ENCODE data around the gene COBL. TPM values are rescaled to one million over a fixed set of nuclear protein-coding genes. Genes with fewer than 3 reads are reported as not detected.

The COBL gene
- total RNA-seq, 4 donors from 2014 or later, result 17.2 to 59.7 (median 31.0) TPM

- Histone ChIP-seq H3K4me3 (no peak overlapping the region), H3K36me3 (no peaks in the 10 kb centered on the region), H3K27ac (no peak overlapping the region), H3K4me1 (peaks cover 0 to 6% (median 0%) of the 10 kb centered on the region in 3 donors), H3K9me3 (no peaks in the 10 kb centered on the region), H3K27me3 (no peaks in the 10 kb centered on the region)
- WGBS, 2 donors (ENCODE audit: low coverage in 1 of 2), result 82 to 86% methylated on average over 8 of the region's 8 CpGs
- ATAC-seq, result no peak
- TF ChIP-seq POLR2A (IDR thresholded peaks at IDR 0.05) (no peak), EP300 (IDR thresholded peaks at IDR 0.05) (no peak), CTCF (IDR thresholded peaks at IDR 0.05) (no peak), POLR2AphosphoS5 (IDR thresholded peaks at IDR 0.05) (no peak)
These were observed 262.4 kb downstream of the COBL start for GRCh38 chr7:51054231-51054630.

- no peak overlapping the region for H3K4me3 ChIP-seq
- H3K9me3 ChIP-seq, result no peaks in the 10 kb centered on the region
- H3K36me3 ChIP-seq, result no peaks in the 10 kb centered on the region
- H3K27me3 ChIP-seq, result no peaks in the 10 kb centered on the region
- ATAC-seq, result no peak
- TF ChIP-seq POLR2A (IDR thresholded peaks at IDR 0.05) (no peak), POLR2AphosphoS5 (IDR thresholded peaks at IDR 0.05) (no peak), EP300 (IDR thresholded peaks at IDR 0.05) (no peak), CTCF (IDR thresholded peaks at IDR 0.05) (no peak)
- WGBS, 2 donors (ENCODE audit: low coverage in 1 of 2), result 85 to 96% methylated on average over 3 to 11 of the region's 14 CpGs
- peaks cover 0 to 6% (median 0%) of the 10 kb centered on the region in 3 donors for H3K4me1 ChIP-seq
- H3K27ac ChIP-seq, result no peak overlapping the region
These were observed 263.3 kb downstream of the COBL start for GRCh38 chr7:51053160-51053925.

DNA sequence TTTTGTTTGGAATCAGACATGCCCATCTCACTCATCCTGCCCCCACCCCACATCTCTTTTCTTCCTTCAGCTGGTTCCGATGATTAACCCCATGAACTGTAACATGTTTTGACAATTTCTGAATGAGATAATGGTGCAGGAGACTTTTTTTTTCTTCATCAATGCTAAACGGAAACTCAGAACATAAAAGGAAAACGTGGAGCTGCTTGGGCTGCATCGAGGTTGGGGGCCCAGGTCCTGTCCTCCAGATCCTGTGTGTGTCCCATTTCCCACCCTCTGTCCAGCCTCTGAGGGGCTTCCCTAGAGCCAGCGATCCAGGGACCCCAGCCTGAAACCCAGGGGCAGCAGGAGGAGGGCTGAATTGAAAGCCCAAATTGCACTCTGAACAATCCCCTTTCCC lies 270.1 kb downstream of the COBL start:
- Histone ChIP-seq H3K4me1 (peaks cover 0 to 12% (median 0%) of the 10 kb centered on the region in 3 donors), H3K36me3 (peaks cover 0 to 10% of the 10 kb centered on the region in 2 donors), H3K9me3 (no peaks in the 10 kb centered on the region), H3K4me3 (no peak overlapping the region), H3K27ac (no peak overlapping the region), H3K27me3 (no peaks in the 10 kb centered on the region)
- no peak for ATAC-seq
- WGBS, 2 donors (ENCODE audit: low coverage in 1 of 2), result 51 to 76% methylated on average over 2 to 5 of the region's 5 CpGs
- TF ChIP-seq POLR2A (IDR thresholded peaks at IDR 0.05) (no peak), EP300 (IDR thresholded peaks at IDR 0.05) (no peak), POLR2AphosphoS5 (IDR thresholded peaks at IDR 0.05) (no peak), CTCF (IDR thresholded peaks at IDR 0.05) (no peak)

- H3K4me1 ChIP-seq, result peaks cover 0 to 12% (median 0%) of the 10 kb centered on the region in 3 donors
- 87 to 100% methylated on average over 1 to 3 of the region's 4 CpGs for WGBS, 2 donors (ENCODE audit: low coverage in 1 of 2)
- no peaks in the 10 kb centered on the region for H3K9me3 ChIP-seq
- no peaks in the 10 kb centered on the region for H3K27me3 ChIP-seq
- H3K4me3 ChIP-seq, result no peak overlapping the region
- H3K27ac ChIP-seq, result no peak overlapping the region
- no peak for TF ChIP-seq POLR2AphosphoS5 (IDR thresholded peaks at IDR 0.05)
- TF ChIP-seq CTCF (IDR thresholded peaks at IDR 0.05), result no peak
- TF ChIP-seq POLR2A (IDR thresholded peaks at IDR 0.05), result no peak
- no peak for TF ChIP-seq EP300 (IDR thresholded peaks at IDR 0.05)
- no peak for ATAC-seq
- H3K36me3 ChIP-seq, result peaks cover 0 to 10% of the 10 kb centered on the region in 2 donors
These were observed 270.5 kb downstream of the COBL start for GRCh38 chr7:51046103-51046466.
